HepG2 (cell line): ENCODE measurements around the gene CERS1. TPM values are rescaled to one million over a fixed set of nuclear protein-coding genes. Genes with fewer than 3 reads are reported as not detected.

Experiments
- CENPT ChIP-seq: sonication (generic); formaldehyde crosslinking; IDR thresholded peaks from 2 replicates; pipeline ENCODE4 v1.8.0; 2022; ENCODE audit warnings: low read depth, mild to moderate bottlenecking, moderate library complexity, missing genetic modification reagents
- CSRNP1 ChIP-seq: sonication (generic); formaldehyde crosslinking; IDR thresholded peaks from 2 replicates; pipeline ENCODE4 v1.8.1; 2023; ENCODE audit warnings: mild to moderate bottlenecking, missing genetic modification reagents
- EZH2 ChIP-seq: conservative IDR thresholded peaks from 2 replicates; pipeline ENCODE4 v1.6.1; 2012; ENCODE audit warnings: mild to moderate bottlenecking, low read depth, low read length, moderate library complexity
- HOXA5 ChIP-seq: sonication (generic); formaldehyde crosslinking; IDR thresholded peaks from 2 replicates; pipeline ENCODE4 v1.4.0; 2020; ENCODE audit warnings: missing genetic modification reagents
- IKZF5 ChIP-seq: IDR thresholded peaks from 2 replicates; pipeline ENCODE4 v1.6.1; 2018; ENCODE audit warnings: missing genetic modification reagents, mild to moderate bottlenecking, missing compliant biosample characterization
- KDM1A ChIP-seq: IDR thresholded peaks from 2 replicates; pipeline ENCODE4 v1.6.1; 2016; ENCODE audit warnings: missing compliant biosample characterization
- KLF13 ChIP-seq: sonication (generic); formaldehyde crosslinking; IDR thresholded peaks from 2 replicates; pipeline ENCODE4 v1.4.0; 2020; ENCODE audit warnings: mild to moderate bottlenecking, missing genetic modification reagents
- KMT2B ChIP-seq: IDR thresholded peaks from 2 replicates; pipeline ENCODE4 v1.6.1; 2016; ENCODE audit warnings: missing genetic modification reagents, missing compliant biosample characterization
- LBX2 ChIP-seq: sonication (generic); formaldehyde crosslinking; IDR thresholded peaks from 2 replicates; pipeline ENCODE4 v1.5.0; 2020; ENCODE audit warnings: missing genetic modification reagents, mild to moderate bottlenecking, borderline replicate concordance
- RXRA ChIP-seq: sonication (generic); formaldehyde crosslinking; IDR thresholded peaks from 2 replicates; pipeline ENCODE4 v1.5.1; 2020; ENCODE audit warnings: missing genetic modification reagents
- SNAI1 ChIP-seq: sonication (generic); formaldehyde crosslinking; IDR thresholded peaks from 2 replicates; pipeline ENCODE4 v1.5.0; 2020; ENCODE audit warnings: mild to moderate bottlenecking, missing genetic modification reagents, borderline replicate concordance
- TBP ChIP-seq: sonication (generic); formaldehyde crosslinking; IDR thresholded peaks from 2 replicates; pipeline ENCODE4 v1.5.0; 2020; ENCODE audit warnings: missing genetic modification reagents
- TIGD3 ChIP-seq: sonication (generic); formaldehyde crosslinking; IDR thresholded peaks from 2 replicates; pipeline ENCODE4 v1.5.1; 2020; ENCODE audit warnings: mild to moderate bottlenecking, missing genetic modification reagents, borderline replicate concordance
- TOPORS ChIP-seq: sonication (generic); formaldehyde crosslinking; IDR thresholded peaks from 2 replicates; pipeline ENCODE4 v1.8.0; 2023; ENCODE audit warnings: mild to moderate bottlenecking, missing genetic modification reagents
- ZNF124 ChIP-seq: sonication (generic); formaldehyde crosslinking; IDR thresholded peaks from 2 replicates; pipeline ENCODE4 v1.4.0; 2020; ENCODE audit warnings: missing genetic modification reagents
- ZNF142 ChIP-seq: sonication (generic); formaldehyde crosslinking; IDR thresholded peaks from 2 replicates; pipeline ENCODE4 v1.4.0; 2020; ENCODE audit warnings: missing genetic modification reagents
- ZNF720 ChIP-seq: sonication (generic); formaldehyde crosslinking; IDR thresholded peaks from 2 replicates; pipeline ENCODE4 v1.4.0; 2020; ENCODE audit warnings: missing genetic modification reagents
- ZNF775 ChIP-seq: sonication (generic); formaldehyde crosslinking; IDR thresholded peaks from 2 replicates; pipeline ENCODE4 v1.4.0; 2020; ENCODE audit warnings: missing genetic modification reagents, mild to moderate bottlenecking, moderate library complexity, borderline replicate concordance
- polyA plus RNA-seq, 8 experiments: library from polyadenylated mRNA; depleted of rRNA in 3 of 8; stranded (reverse) in 7 of 8; unstranded in 1 of 8; fragments of >200 nt; fragmentation: Illumina TruSeq in 4 of 8; extraction: Trizol in 4 of 8; gene quantifications; 2 replicates each; pipeline versions ENCODE4 v1.2.1 to v1.2.3, GENCODE V29; 2011 to 2016; ENCODE audit warnings: low read depth in 4 of 8, missing spikeins in 1 of 8, mixed read lengths in 1 of 8; ENCODE audit not compliant: insufficient read depth in 1 of 8
- total RNA-seq, 5 experiments: library from RNA; depleted of rRNA; stranded (reverse); fragments of >200 nt; fragmentation: Illumina TruSeq; extraction: Trizol; gene quantifications; 2 replicates each; pipeline ENCODE4 v1.2.3, GENCODE V29; 2016; ENCODE audit warnings: low read depth in 1 of 5

Gene CERS1
- total and polyA plus RNA-seq, 2 of the 13 experiments (the other 11 are each of a cell fraction or from before 2014, with no cell fraction given): 4.6 to 9.8 TPM

GRCh38 chr19:18895038-18895823 is 727 bp downstream of the CERS1 start (continued):
- TF ChIP-seq ZNF720 (CRISPR knock-in tag): no peak
- no peak; the same call in 1 of the 2 replicates for TF ChIP-seq ZNF142
- no peak for TF ChIP-seq KLF13 (CRISPR knock-in tag)
- TF ChIP-seq HOXA5 (CRISPR knock-in tag): 0 out of 2 replicates have a peak, but pooled peaks have one; percentile 54
- TF ChIP-seq TOPORS (CRISPR knock-in tag): no peak
- TF ChIP-seq ZNF124: no peak
- TF ChIP-seq LBX2 (CRISPR knock-in tag): no peak
- no peak for TF ChIP-seq ZNF775
- no peak for TF ChIP-seq EZH2
- TF ChIP-seq TIGD3 (CRISPR knock-in tag): no peak
- peak; percentile 39; the same call in 1 of the 2 replicates for TF ChIP-seq RXRA (CRISPR knock-in tag)
- no peak for TF ChIP-seq TBP (CRISPR knock-in tag)
- TF ChIP-seq KDM1A (CRISPR knock-in tag): no peak
- TF ChIP-seq KMT2B (CRISPR knock-in tag): no peak
- 0 out of 2 replicates have a peak, but pooled peaks have one; percentile 60 for TF ChIP-seq CSRNP1 (CRISPR knock-in tag)
- TF ChIP-seq SNAI1: no peak
- TF ChIP-seq CENPT (CRISPR knock-in tag): no peak
- peak; percentile 53; the same call in 1 of the 2 replicates for TF ChIP-seq IKZF5 (CRISPR knock-in tag)
